Measurements from ENCODE around the gene SPC25. TPM values are rescaled to one million over a fixed set of nuclear protein-coding genes. Genes with fewer than 3 reads are reported as not detected.
A peak's percentile ranks its signal among the peaks of the same experiment; 100 is the strongest.

Gene SPC25
- total and polyA plus RNA-seq, 2 of the 13 experiments (the other 11 are each of a cell fraction or from before 2014, with no cell fraction given), result 11.3 to 26.5 TPM

DNA sequence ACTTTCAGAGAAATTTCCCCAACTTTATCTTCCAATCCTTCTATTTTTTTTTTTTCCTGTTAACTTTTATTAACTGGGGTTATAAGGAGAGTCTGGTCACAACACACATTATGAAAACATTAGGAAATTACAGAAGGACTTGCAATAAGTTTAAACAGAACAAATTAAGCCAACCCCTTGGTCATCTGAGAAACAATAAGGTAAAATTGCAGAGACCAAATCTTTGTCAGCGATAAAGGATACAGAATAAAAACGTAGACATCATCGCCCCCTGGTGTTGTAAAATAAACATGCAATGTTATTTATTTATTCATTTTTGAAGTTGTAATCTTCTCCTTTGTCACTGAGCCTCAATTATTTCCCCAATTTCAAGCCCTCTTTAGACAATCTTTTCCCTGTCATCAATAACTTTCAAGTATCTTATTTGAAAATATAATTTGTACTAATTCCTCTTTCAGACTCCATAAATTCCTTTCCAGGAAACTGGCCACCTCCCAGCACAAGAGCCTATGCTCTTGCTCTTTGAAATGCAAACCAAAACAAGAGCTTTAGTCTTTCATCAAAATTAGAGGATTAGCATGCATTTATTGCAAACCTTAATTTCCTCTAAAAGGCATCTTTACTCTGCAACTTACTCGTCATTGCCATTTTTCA, 30.4 kb upstream of the SPC25 start:
- no peaks in the 10 kb centered on the region for H4K20me1 ChIP-seq (ENCODE audit: insufficient read depth, low read length)
- H3K9ac ChIP-seq (ENCODE audit: insufficient read depth, low read depth, low read length), result no peak overlapping the region
- FAIRE-seq, result no peak
- H3K4me3 ChIP-seq (replicated peaks in 1 of 3; ENCODE audit: insufficient read depth in 1 of 3, low read depth in 2 of 3, low read length in 3 of 3), result no peak overlapping the region
- peak; percentile 45; the same call in 1 of the 3 replicates for ATAC-seq
- WGBS (ENCODE audit: low lambda C conversion rate), result 7% methylated on average over 4 of the region's 4 CpGs
- intact Hi-C loops (cut with micrococcal nuclease; ENCODE audit: unreplicated experiment), result loop anchor here (1.0 kb wide), 2 partner anchors 147 to 573 kb away; no protein-coding TSS in a partner anchor
- no TSS peak for BruUV-seq (replicated peaks)
- no peak overlapping the region for H2AFZ ChIP-seq (ENCODE audit: low read length)
- ChIA-PET POLR2A (no interaction called here), CTCF (ENCODE audit: low intra/inter-chr PET ratio, low total read pairs) (interaction anchor here (0.7 to 2.9 kb wide), 3 partner anchors 100 to 573 kb away, joined by 3 to 50 read pairs (median 36); no protein-coding TSS in a partner anchor)
- in situ Hi-C loops (cut with HindIII; ENCODE audit: extremely low pct_ligation_motif_present, low pct_unique_long_range_greater_than_20kb), result loop anchor here (5.0 to 25.0 kb wide), 2 partner anchors 573 to 783 kb away; no protein-coding TSS in a partner anchor
- H3K27ac ChIP-seq (ENCODE audit: extremely low read length, insufficient read depth, low read length), result no peak overlapping the region
- no peaks in the 10 kb centered on the region for H3K79me2 ChIP-seq (ENCODE audit: insufficient read depth, low read length)
- H3K4me1 ChIP-seq (ENCODE audit: insufficient read depth, low read length), result no peaks in the 10 kb centered on the region
- H3K27me3 ChIP-seq (ENCODE audit: control insufficient read depth in 1 of 2, insufficient read depth in 2 of 2, low read length in 2 of 2), result peaks cover 0 to 8% of the 10 kb centered on the region in 2 experiments; a peak in 2 of 5 replicates
- peak; percentile 34 for DNase-seq (ENCODE audit: low spot score)
- H3K4me2 ChIP-seq (ENCODE audit: low read depth, low read length), result no peak overlapping the region
- no peaks in the 10 kb centered on the region for H3K36me3 ChIP-seq (replicated peaks in 1 of 2; ENCODE audit: control insufficient read depth in 1 of 2, insufficient read depth in 2 of 2, low read length in 2 of 2)
- TF ChIP-seq JARID2 (CRISPR knock-in tag; IDR thresholded peaks at IDR 0.05; ENCODE audit: insufficient replicate concordance) (no peak), STAG1 (CRISPR knock-in tag; IDR thresholded peaks at IDR 0.05) (peak; percentile 87), SMC3 (IDR thresholded peaks at IDR 0.05; ENCODE audit: low read length) (peak; percentile 73; the same call in 1 of the 2 replicates), HOXA9 (CRISPR knock-in tag; IDR thresholded peaks at IDR 0.05; ENCODE audit: borderline replicate concordance) (no peak), RAD21 (CRISPR knock-in tag; IDR thresholded peaks at IDR 0.05) (0 out of 2 replicates have a peak, but pooled peaks have one; percentile 22), SMAD3 (CRISPR knock-in tag; IDR thresholded peaks at IDR 0.05) (no peak), RARA (CRISPR knock-in tag; IDR thresholded peaks at IDR 0.05) (no peak)
- TF ChIP-seq, protein P1, sequence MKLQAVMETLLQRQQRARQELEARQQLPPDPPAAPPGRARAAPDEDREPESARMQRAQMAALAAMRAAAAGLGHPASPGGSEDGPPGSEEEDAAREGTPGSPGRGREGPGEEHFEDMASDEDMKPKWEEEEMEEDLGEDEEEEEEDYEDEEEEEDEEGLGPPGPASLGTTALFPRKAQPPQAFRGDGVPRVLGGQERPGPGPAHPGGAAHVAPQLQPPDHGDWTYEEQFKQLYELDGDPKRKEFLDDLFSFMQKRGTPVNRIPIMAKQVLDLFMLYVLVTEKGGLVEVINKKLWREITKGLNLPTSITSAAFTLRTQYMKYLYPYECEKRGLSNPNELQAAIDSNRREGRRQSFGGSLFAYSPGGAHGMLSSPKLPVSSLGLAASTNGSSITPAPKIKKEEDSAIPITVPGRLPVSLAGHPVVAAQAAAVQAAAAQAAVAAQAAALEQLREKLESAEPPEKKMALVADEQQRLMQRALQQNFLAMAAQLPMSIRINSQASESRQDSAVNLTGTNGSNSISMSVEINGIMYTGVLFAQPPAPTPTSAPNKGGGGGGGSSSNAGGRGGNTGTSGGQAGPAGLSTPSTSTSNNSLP (IDR thresholded peaks at IDR 0.05; ENCODE audit: low read depth, low read length), result peak; percentile 38; the same call in 1 of the 2 replicates
- TF ChIP-seq, protein P2, sequence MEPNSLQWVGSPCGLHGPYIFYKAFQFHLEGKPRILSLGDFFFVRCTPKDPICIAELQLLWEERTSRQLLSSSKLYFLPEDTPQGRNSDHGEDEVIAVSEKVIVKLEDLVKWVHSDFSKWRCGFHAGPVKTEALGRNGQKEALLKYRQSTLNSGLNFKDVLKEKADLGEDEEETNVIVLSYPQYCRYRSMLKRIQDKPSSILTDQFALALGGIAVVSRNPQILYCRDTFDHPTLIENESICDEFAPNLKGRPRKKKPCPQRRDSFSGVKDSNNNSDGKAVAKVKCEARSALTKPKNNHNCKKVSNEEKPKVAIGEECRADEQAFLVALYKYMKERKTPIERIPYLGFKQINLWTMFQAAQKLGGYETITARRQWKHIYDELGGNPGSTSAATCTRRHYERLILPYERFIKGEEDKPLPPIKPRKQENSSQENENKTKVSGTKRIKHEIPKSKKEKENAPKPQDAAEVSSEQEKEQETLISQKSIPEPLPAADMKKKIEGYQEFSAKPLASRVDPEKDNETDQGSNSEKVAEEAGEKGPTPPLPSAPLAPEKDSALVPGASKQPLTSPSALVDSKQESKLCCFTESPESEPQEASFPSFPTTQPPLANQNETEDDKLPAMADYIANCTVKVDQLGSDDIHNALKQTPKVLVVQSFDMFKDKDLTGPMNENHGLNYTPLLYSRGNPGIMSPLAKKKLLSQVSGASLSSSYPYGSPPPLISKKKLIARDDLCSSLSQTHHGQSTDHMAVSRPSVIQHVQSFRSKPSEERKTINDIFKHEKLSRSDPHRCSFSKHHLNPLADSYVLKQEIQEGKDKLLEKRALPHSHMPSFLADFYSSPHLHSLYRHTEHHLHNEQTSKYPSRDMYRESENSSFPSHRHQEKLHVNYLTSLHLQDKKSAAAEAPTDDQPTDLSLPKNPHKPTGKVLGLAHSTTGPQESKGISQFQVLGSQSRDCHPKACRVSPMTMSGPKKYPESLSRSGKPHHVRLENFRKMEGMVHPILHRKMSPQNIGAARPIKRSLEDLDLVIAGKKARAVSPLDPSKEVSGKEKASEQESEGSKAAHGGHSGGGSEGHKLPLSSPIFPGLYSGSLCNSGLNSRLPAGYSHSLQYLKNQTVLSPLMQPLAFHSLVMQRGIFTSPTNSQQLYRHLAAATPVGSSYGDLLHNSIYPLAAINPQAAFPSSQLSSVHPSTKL (CRISPR knock-in tag; IDR thresholded peaks at IDR 0.05), result 0 out of 2 replicates have a peak, but pooled peaks have one; percentile 15
- TF ChIP-seq, protein P3, sequence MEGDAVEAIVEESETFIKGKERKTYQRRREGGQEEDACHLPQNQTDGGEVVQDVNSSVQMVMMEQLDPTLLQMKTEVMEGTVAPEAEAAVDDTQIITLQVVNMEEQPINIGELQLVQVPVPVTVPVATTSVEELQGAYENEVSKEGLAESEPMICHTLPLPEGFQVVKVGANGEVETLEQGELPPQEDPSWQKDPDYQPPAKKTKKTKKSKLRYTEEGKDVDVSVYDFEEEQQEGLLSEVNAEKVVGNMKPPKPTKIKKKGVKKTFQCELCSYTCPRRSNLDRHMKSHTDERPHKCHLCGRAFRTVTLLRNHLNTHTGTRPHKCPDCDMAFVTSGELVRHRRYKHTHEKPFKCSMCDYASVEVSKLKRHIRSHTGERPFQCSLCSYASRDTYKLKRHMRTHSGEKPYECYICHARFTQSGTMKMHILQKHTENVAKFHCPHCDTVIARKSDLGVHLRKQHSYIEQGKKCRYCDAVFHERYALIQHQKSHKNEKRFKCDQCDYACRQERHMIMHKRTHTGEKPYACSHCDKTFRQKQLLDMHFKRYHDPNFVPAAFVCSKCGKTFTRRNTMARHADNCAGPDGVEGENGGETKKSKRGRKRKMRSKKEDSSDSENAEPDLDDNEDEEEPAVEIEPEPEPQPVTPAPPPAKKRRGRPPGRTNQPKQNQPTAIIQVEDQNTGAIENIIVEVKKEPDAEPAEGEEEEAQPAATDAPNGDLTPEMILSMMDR (CRISPR knock-in tag; IDR thresholded peaks at IDR 0.05), result peak; percentile 73
- no peaks in the 10 kb centered on the region for H3K9me3 ChIP-seq (ENCODE audit: low read length)

Measured in HepG2 (cell line).